Endothelial cell (in vitro differentiated cells): ENCODE data around the gene FAM185A. TPM values are rescaled to one million over a fixed set of nuclear protein-coding genes. Genes with fewer than 3 reads are reported as not detected.

ENCODE experiments used
- DNase-seq: peaks from one replicate; pipeline ENCODE4 v3.0.0; 2021; ENCODE audit warnings: low spot score
- H3K27ac Mint-ChIP-seq: one replicate; pipeline ENCODE4 v1.8.0; 2021; ENCODE audit warnings: mixed read lengths, inconsistent platforms; ENCODE audit not compliant: unreplicated experiment
- H3K27me3 Mint-ChIP-seq: one replicate; pipeline ENCODE4 v1.8.0; 2021; ENCODE audit warnings: mild to moderate bottlenecking, moderate library complexity, mixed read lengths, inconsistent platforms; ENCODE audit not compliant: unreplicated experiment
- H3K36me3 Mint-ChIP-seq: one replicate; pipeline ENCODE4 v1.8.0; 2021; ENCODE audit warnings: mild to moderate bottlenecking, low read depth, mixed read lengths, inconsistent platforms; ENCODE audit not compliant: unreplicated experiment
- H3K4me1 Mint-ChIP-seq: one replicate; pipeline ENCODE4 v1.8.0; 2021; ENCODE audit warnings: mild to moderate bottlenecking, mixed read lengths, inconsistent platforms; ENCODE audit not compliant: unreplicated experiment
- H3K4me3 Mint-ChIP-seq: one replicate; pipeline ENCODE4 v1.8.0; 2021; ENCODE audit warnings: mild to moderate bottlenecking, mixed read lengths, inconsistent platforms; ENCODE audit not compliant: unreplicated experiment
- H3K9me3 Mint-ChIP-seq: one replicate; pipeline ENCODE4 v1.8.0; 2021; ENCODE audit warnings: mixed read lengths, inconsistent platforms; ENCODE audit not compliant: unreplicated experiment
- CTCF ChIP-seq: fragments of 200-600 bp; sonication (generic); IDR thresholded peaks from one replicate; pipeline ENCODE4 v1.5.0; 2021; ENCODE audit warnings: antibody characterized with exemption; ENCODE audit not compliant: unreplicated experiment
- total RNA-seq: library from RNA; stranded (reverse); fragmentation: NEBNext Ultra II Directional; extraction: Animal tissue kit (Norgen Biotek cat#: 25700); gene quantifications from one replicate; pipeline ENCODE4 v1.2.1, GENCODE V29; 2021; ENCODE audit not compliant: unreplicated experiment

Gene FAM185A
- total RNA-seq, 1 donor from 2014 or later: 2.7 TPM

GRCh38 chr7:102830197-102830596 is 81.4 kb downstream of the FAM185A start:
- H3K36me3 Mint-ChIP-seq: no peaks in the 10 kb centered on the region
- TF ChIP-seq CTCF: no peak
- H3K27me3 Mint-ChIP-seq: no peaks in the 10 kb centered on the region
- no peaks in the 10 kb centered on the region for H3K9me3 Mint-ChIP-seq
- no peak overlapping the region for H3K27ac Mint-ChIP-seq
- no peaks in the 10 kb centered on the region for H3K4me1 Mint-ChIP-seq
- no peak overlapping the region for H3K4me3 Mint-ChIP-seq
- DNase-seq: no peak

- no peak overlapping the region for H3K4me3 Mint-ChIP-seq
- DNase-seq: no peak
- H3K9me3 Mint-ChIP-seq: no peaks in the 10 kb centered on the region
- H3K36me3 Mint-ChIP-seq: no peaks in the 10 kb centered on the region
- TF ChIP-seq CTCF: no peak
- no peaks in the 10 kb centered on the region for H3K27me3 Mint-ChIP-seq
- no peak overlapping the region for H3K27ac Mint-ChIP-seq
- H3K4me1 Mint-ChIP-seq: no peaks in the 10 kb centered on the region
Observed at GRCh38 chr7:102832674-102833073, 83.9 kb downstream of the FAM185A start.

GRCh38 chr7:102833343-102833742 is 84.5 kb downstream of the FAM185A start:
- Mint-ChIP-seq H3K27me3 (no peaks in the 10 kb centered on the region), H3K4me3 (no peak overlapping the region), H3K9me3 (no peaks in the 10 kb centered on the region), H3K27ac (no peak overlapping the region), H3K36me3 (no peaks in the 10 kb centered on the region), H3K4me1 (no peaks in the 10 kb centered on the region)
- TF ChIP-seq CTCF: no peak
- no peak for DNase-seq

- no peaks in the 10 kb centered on the region for H3K27me3 Mint-ChIP-seq
- H3K4me1 Mint-ChIP-seq: no peaks in the 10 kb centered on the region
- no peak overlapping the region for H3K27ac Mint-ChIP-seq
- DNase-seq: no peak
- no peak overlapping the region for H3K4me3 Mint-ChIP-seq
- no peaks in the 10 kb centered on the region for H3K36me3 Mint-ChIP-seq
- no peaks in the 10 kb centered on the region for H3K9me3 Mint-ChIP-seq
- no peak for TF ChIP-seq CTCF
Observed at GRCh38 chr7:102834466-102834865, 85.7 kb downstream of the FAM185A start.

GRCh38 chr7:102834999-102835398 is 86.2 kb downstream of the FAM185A start:
- no peak for TF ChIP-seq CTCF
- no peak for DNase-seq
- no peaks in the 10 kb centered on the region for H3K36me3 Mint-ChIP-seq
- no peak overlapping the region for H3K27ac Mint-ChIP-seq
- no peaks in the 10 kb centered on the region for H3K27me3 Mint-ChIP-seq
- no peak overlapping the region for H3K4me3 Mint-ChIP-seq
- no peaks in the 10 kb centered on the region for H3K9me3 Mint-ChIP-seq
- H3K4me1 Mint-ChIP-seq: no peaks in the 10 kb centered on the region
